GM23338 (cell line): ENCODE data around the gene NTPCR. TPM values are rescaled to one million over a fixed set of nuclear protein-coding genes. Genes with fewer than 3 reads are reported as not detected.

Experiments used
- ATAC-seq: fragments of 200-7000 bp; cut with Tn5 transposase; 3 replicates; pipeline ENCODE4 v1.9.1; 2020
- DNase-seq: peaks from one replicate; pipeline ENCODE4 v3.0.0-alpha.2; 2015; ENCODE audit warnings: low spot score
- H2AFZ ChIP-seq: fragments of 200-600 bp; sonication (generic); 2 replicates; pipeline ENCODE4 v1.8.0; 2016; ENCODE audit warnings: antibody characterized with exemption, mild to moderate bottlenecking, moderate library complexity
- H3F3A ChIP-seq: fragments of 200-600 bp; sonication (generic); replicated peaks from 2 replicates; pipeline ENCODE4 v1.8.0; 2017; ENCODE audit warnings: antibody characterized with exemption, mixed run types, low read depth
- H3K27ac ChIP-seq: fragments of 200-600 bp; sonication (generic); 2 replicates; pipeline ENCODE4 v1.6.1; 2016; ENCODE audit warnings: low read depth
- H3K27me3 ChIP-seq: fragments of 200-600 bp; sonication (generic); 2 replicates; pipeline ENCODE4 v1.8.0; 2016; ENCODE audit warnings: mild to moderate bottlenecking, mixed run types, moderate library complexity; ENCODE audit not compliant: insufficient read depth
- H3K36me3 ChIP-seq: fragments of 200-600 bp; sonication (generic); 2 replicates; pipeline ENCODE4 v1.8.0; 2016; ENCODE audit warnings: mild to moderate bottlenecking; ENCODE audit not compliant: insufficient read depth
- H3K4me1 ChIP-seq: fragments of 200-600 bp; sonication (generic); 2 replicates; pipeline ENCODE4 v1.8.0; 2016; ENCODE audit warnings: mild to moderate bottlenecking, moderate library complexity; ENCODE audit not compliant: insufficient read depth
- H3K4me2 ChIP-seq: fragments of 200-600 bp; sonication (generic); 2 replicates; pipeline ENCODE4 v1.7.1; 2017; ENCODE audit warnings: mixed run types
- H3K4me3 ChIP-seq: fragments of 200-600 bp; sonication (generic); 2 replicates; pipeline ENCODE4 v1.6.1; 2016; ENCODE audit warnings: mixed run types
- H3K79me2 ChIP-seq: fragments of 200-600 bp; sonication (generic); replicated peaks from 2 replicates; pipeline ENCODE4 v1.8.0; 2017; ENCODE audit warnings: mild to moderate bottlenecking; ENCODE audit not compliant: insufficient read depth
- H3K9me2 ChIP-seq: fragments of 200-600 bp; sonication (generic); 2 replicates; pipeline ENCODE4 v1.8.0; 2017; ENCODE audit not compliant: insufficient read depth
- H4K20me1 ChIP-seq: fragments of 200-600 bp; sonication (generic); replicated peaks from 2 replicates; pipeline ENCODE4 v1.8.0; 2017; ENCODE audit warnings: mild to moderate bottlenecking; ENCODE audit not compliant: insufficient read depth
- H3K27ac Mint-ChIP-seq: 2 replicates; pipeline ENCODE4 v1.8.0; 2020; ENCODE audit warnings: inconsistent platforms, mild to moderate bottlenecking, moderate library complexity, mixed read lengths
- H3K27me3 Mint-ChIP-seq: 3 replicates; pipeline ENCODE4 v1.8.0; 2022; ENCODE audit warnings: low read depth, mild to moderate bottlenecking, moderate library complexity, mixed read lengths, inconsistent platforms; ENCODE audit not compliant: insufficient read depth, poor library complexity
- H3K36me3 Mint-ChIP-seq: 3 replicates; pipeline ENCODE4 v1.8.0; 2021; ENCODE audit warnings: low read depth, mild to moderate bottlenecking, inconsistent platforms, moderate library complexity, mixed read lengths
- H3K4me1 Mint-ChIP-seq: 3 replicates; pipeline ENCODE4 v1.8.0; 2020; ENCODE audit warnings: mild to moderate bottlenecking, inconsistent platforms, mixed read lengths
- H3K4me3 Mint-ChIP-seq: 3 replicates; pipeline ENCODE4 v1.8.0; 2021; ENCODE audit warnings: moderate library complexity, mild to moderate bottlenecking, inconsistent platforms, mixed read lengths
- H3K9me3 Mint-ChIP-seq: 3 replicates; pipeline ENCODE4 v1.8.0; 2020; ENCODE audit warnings: moderate library complexity, mild to moderate bottlenecking, inconsistent platforms, mixed read lengths
- CREB1 ChIP-seq: fragments of 250-450 bp; sonication (Bioruptor Pico); IDR thresholded peaks from 2 replicates; pipeline ENCODE4 v1.5.0; 2020; ENCODE audit warnings: low read depth, mild to moderate bottlenecking, moderate library complexity
- EZH2 ChIP-seq: fragments of 200-600 bp; sonication (generic); IDR thresholded peaks from one replicate; pipeline ENCODE4 v1.8.0; 2017; ENCODE audit warnings: antibody characterized with exemption, mild to moderate bottlenecking, low read depth; ENCODE audit not compliant: unreplicated experiment
- EZH2phosphoT487 ChIP-seq: fragments of 200-600 bp; sonication (generic); IDR thresholded peaks from one replicate; pipeline ENCODE4 v1.8.1; 2018; ENCODE audit warnings: antibody characterized with exemption; ENCODE audit not compliant: unreplicated experiment
- JUNB ChIP-seq: IDR thresholded peaks from one replicate; pipeline ENCODE4 v1.6.1; 2016; ENCODE audit warnings: antibody characterized with exemption; ENCODE audit not compliant: unreplicated experiment
- NANOG ChIP-seq: IDR thresholded peaks from 2 replicates; pipeline ENCODE4 v1.6.1; 2016; ENCODE audit warnings: antibody characterized with exemption, borderline replicate concordance
- POLR2AphosphoS5 ChIP-seq: IDR thresholded peaks from 2 replicates; pipeline ENCODE4 v1.6.1; 2016; ENCODE audit warnings: antibody characterized with exemption, low read depth
- STAT1 ChIP-seq: IDR thresholded peaks from one replicate; pipeline ENCODE4 v1.6.1; 2016; ENCODE audit warnings: antibody characterized with exemption; ENCODE audit not compliant: unreplicated experiment
- ZNF114 ChIP-seq: fragments of 250-450 bp; sonication (Bioruptor Pico); IDR thresholded peaks from 2 replicates; pipeline ENCODE4 v1.5.0; 2020; ENCODE audit warnings: mild to moderate bottlenecking, moderate library complexity
- ZNF331 ChIP-seq: fragments of 250-450 bp; sonication (Bioruptor Pico); IDR thresholded peaks from 2 replicates; pipeline ENCODE4 v1.5.0; 2020; ENCODE audit warnings: low read depth, mild to moderate bottlenecking, moderate library complexity
- ZNF462 ChIP-seq: fragments of 250-450 bp; sonication (Bioruptor Pico); IDR thresholded peaks from 2 replicates; pipeline ENCODE4 v1.5.0; 2020; ENCODE audit warnings: mild to moderate bottlenecking, moderate library complexity
- polyA plus RNA-seq: library from polyadenylated mRNA; unstranded; fragments of >200 nt; fragmentation: Nextera tagmentation; extraction: Ambion mirVana; gene quantifications from 2 replicates; pipeline ENCODE4 v1.2.1, GENCODE V29; 2016
- total RNA-seq: library from RNA; depleted of rRNA; stranded (reverse); fragments of >200 nt; shearing (Covaris generic); gene quantifications from 2 replicates; pipeline ENCODE4 v1.2.3, GENCODE V29; 2014
- TF ChIP-seq, protein P1 (sequence below), 2 experiments: fragments of 200-600 bp in 1 of 2; sonication (generic) in 1 of 2; conservative IDR thresholded peaks; 2 replicates each; pipeline versions ENCODE4 v1.5.1 to v1.6.1; 2016 to 2017; ENCODE audit warnings: antibody characterized with exemption in 2 of 2, low read depth in 2 of 2, mild to moderate bottlenecking in 2 of 2, moderate library complexity in 1 of 2
- TF ChIP-seq, protein P2 (sequence below): IDR thresholded peaks from one replicate; pipeline ENCODE4 v1.6.1; 2018; ENCODE audit warnings: antibody characterized with exemption; ENCODE audit not compliant: unreplicated experiment
- TF ChIP-seq, protein P3 (sequence below): IDR thresholded peaks from 2 replicates; pipeline ENCODE4 v1.6.1; 2016; ENCODE audit warnings: antibody characterized with exemption

NTPCR gene
- total and polyA plus RNA-seq, 2 experiments from 2014 or later: 64.1 to 150 TPM

DNA sequence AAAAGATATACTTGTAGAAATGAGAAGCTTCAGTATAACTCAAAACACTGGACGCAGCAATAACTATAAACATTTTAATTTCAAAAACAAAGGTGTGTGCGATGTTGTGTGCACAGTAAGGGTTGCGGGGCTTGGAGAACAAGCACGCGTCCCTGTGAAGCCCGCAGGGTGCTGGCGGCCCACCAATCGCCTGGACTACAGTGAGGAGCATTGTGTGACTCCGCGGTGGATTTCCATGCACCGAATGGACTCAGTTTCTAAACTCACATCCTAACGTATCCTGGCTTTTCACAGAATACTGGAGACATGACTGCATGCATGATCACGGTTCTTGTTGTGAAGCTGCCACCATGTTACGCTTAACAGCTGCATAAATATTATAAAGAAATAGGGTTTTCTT lies 33.0 kb downstream of the NTPCR start:
- Mint-ChIP-seq H3K4me1 (peaks cover 10% of the 10 kb centered on the region), H3K27me3 (peaks cover 6% of the 10 kb centered on the region), H3K4me3 (no peak overlapping the region), H3K27ac (no peak overlapping the region), H3K9me3 (no peaks in the 10 kb centered on the region), H3K36me3 (peaks cover 20% of the 10 kb centered on the region; the same call in 2 of the 3 replicates)
- Histone ChIP-seq H3F3A (no peaks in the 10 kb centered on the region), H3K4me1 (peaks cover 5% of the 10 kb centered on the region), H3K36me3 (no peaks in the 10 kb centered on the region), H3K4me3 (no peak overlapping the region), H3K27me3 (no peaks in the 10 kb centered on the region), H4K20me1 (0 out of 2 replicates have a peak, but pooled peaks cover 6% of the 10 kb centered on the region), H3K9me2 (no peaks in the 10 kb centered on the region), H3K79me2 (no peaks in the 10 kb centered on the region), H3K4me2 (no peak overlapping the region), H2AFZ (no peak overlapping the region), H3K27ac (no peak overlapping the region)
- no peak for ATAC-seq
- no peak for DNase-seq
- TF ChIP-seq ZNF114: no peak
- TF ChIP-seq, protein P1, sequence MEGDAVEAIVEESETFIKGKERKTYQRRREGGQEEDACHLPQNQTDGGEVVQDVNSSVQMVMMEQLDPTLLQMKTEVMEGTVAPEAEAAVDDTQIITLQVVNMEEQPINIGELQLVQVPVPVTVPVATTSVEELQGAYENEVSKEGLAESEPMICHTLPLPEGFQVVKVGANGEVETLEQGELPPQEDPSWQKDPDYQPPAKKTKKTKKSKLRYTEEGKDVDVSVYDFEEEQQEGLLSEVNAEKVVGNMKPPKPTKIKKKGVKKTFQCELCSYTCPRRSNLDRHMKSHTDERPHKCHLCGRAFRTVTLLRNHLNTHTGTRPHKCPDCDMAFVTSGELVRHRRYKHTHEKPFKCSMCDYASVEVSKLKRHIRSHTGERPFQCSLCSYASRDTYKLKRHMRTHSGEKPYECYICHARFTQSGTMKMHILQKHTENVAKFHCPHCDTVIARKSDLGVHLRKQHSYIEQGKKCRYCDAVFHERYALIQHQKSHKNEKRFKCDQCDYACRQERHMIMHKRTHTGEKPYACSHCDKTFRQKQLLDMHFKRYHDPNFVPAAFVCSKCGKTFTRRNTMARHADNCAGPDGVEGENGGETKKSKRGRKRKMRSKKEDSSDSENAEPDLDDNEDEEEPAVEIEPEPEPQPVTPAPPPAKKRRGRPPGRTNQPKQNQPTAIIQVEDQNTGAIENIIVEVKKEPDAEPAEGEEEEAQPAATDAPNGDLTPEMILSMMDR (conservative IDR thresholded peaks at IDR 0.05; ENCODE audit: low read depth in 2 of 2): no peak
- TF ChIP-seq, protein P2, sequence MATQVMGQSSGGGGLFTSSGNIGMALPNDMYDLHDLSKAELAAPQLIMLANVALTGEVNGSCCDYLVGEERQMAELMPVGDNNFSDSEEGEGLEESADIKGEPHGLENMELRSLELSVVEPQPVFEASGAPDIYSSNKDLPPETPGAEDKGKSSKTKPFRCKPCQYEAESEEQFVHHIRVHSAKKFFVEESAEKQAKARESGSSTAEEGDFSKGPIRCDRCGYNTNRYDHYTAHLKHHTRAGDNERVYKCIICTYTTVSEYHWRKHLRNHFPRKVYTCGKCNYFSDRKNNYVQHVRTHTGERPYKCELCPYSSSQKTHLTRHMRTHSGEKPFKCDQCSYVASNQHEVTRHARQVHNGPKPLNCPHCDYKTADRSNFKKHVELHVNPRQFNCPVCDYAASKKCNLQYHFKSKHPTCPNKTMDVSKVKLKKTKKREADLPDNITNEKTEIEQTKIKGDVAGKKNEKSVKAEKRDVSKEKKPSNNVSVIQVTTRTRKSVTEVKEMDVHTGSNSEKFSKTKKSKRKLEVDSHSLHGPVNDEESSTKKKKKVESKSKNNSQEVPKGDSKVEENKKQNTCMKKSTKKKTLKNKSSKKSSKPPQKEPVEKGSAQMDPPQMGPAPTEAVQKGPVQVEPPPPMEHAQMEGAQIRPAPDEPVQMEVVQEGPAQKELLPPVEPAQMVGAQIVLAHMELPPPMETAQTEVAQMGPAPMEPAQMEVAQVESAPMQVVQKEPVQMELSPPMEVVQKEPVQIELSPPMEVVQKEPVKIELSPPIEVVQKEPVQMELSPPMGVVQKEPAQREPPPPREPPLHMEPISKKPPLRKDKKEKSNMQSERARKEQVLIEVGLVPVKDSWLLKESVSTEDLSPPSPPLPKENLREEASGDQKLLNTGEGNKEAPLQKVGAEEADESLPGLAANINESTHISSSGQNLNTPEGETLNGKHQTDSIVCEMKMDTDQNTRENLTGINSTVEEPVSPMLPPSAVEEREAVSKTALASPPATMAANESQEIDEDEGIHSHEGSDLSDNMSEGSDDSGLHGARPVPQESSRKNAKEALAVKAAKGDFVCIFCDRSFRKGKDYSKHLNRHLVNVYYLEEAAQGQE: no peak
- no peak for TF ChIP-seq JUNB
- TF ChIP-seq CREB1 (CRISPR knock-in tag): no peak
- TF ChIP-seq POLR2AphosphoS5: no peak; the same call in 1 of the 2 replicates
- TF ChIP-seq NANOG: no peak
- no peak for TF ChIP-seq STAT1
- TF ChIP-seq ZNF331: no peak
- TF ChIP-seq, protein P3, sequence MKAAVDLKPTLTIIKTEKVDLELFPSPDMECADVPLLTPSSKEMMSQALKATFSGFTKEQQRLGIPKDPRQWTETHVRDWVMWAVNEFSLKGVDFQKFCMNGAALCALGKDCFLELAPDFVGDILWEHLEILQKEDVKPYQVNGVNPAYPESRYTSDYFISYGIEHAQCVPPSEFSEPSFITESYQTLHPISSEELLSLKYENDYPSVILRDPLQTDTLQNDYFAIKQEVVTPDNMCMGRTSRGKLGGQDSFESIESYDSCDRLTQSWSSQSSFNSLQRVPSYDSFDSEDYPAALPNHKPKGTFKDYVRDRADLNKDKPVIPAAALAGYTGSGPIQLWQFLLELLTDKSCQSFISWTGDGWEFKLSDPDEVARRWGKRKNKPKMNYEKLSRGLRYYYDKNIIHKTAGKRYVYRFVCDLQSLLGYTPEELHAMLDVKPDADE: no peak
- TF ChIP-seq EZH2phosphoT487: no peak
- TF ChIP-seq EZH2: no peak
- TF ChIP-seq ZNF462 (CRISPR knock-in tag): no peak
